Right atrium auricular region (tissue), 2 donors: ENCODE results near the gene ATG2A. TPM values are rescaled to one million over a fixed set of nuclear protein-coding genes. Genes with fewer than 3 reads are reported as not detected.

Experiments used
- DNase-seq: peaks from one replicate; pipeline ENCODE4 v3.0.0-alpha.2; 2019; ENCODE audit warnings: low spot score
- H3K27ac ChIP-seq, 2 donors: fragments of 200-600 bp; sonication (generic); 1 replicate in 1 of 2; 2 replicates in 1 of 2; pipeline ENCODE4 v1.5.1; 2016 to 2019
- H3K27me3 ChIP-seq, 2 donors: fragments of 200-600 bp; sonication (generic); one replicate each; pipeline versions ENCODE4 v1.5.1 to v1.6.0; 2017 to 2019
- H3K36me3 ChIP-seq: fragments of 200-600 bp; sonication (generic); one replicate; pipeline ENCODE4 v1.5.1; 2016
- H3K4me1 ChIP-seq, 2 donors: fragments of 200-600 bp; sonication (generic); one replicate each; pipeline versions ENCODE4 v1.5.1 to v1.6.0; 2017 to 2019
- H3K4me3 ChIP-seq, 2 donors: fragments of 200-600 bp; sonication (generic); 1 replicate in 1 of 2; 2 replicates in 1 of 2; pipeline ENCODE4 v1.5.1; 2017 to 2019; ENCODE audit warnings: mild to moderate bottlenecking in 1 of 2, moderate library complexity in 1 of 2
- H3K9me3 ChIP-seq, 2 donors: fragments of 200-600 bp; sonication (generic); one replicate each; pipeline ENCODE4 v1.5.1; 2019
- CTCF ChIP-seq, 2 donors: fragments of 200-600 bp; sonication (generic); IDR thresholded peaks; one replicate each; pipeline ENCODE4 v1.5.1; 2019; ENCODE audit warnings: antibody characterized with exemption in 2 of 2
- total RNA-seq, 2 donors: library from RNA; depleted of rRNA; stranded (reverse); fragments of >200 nt; gene quantifications; one replicate each; pipeline ENCODE4 v1.1.0, GENCODE V29; 2016

Gene ATG2A
- total RNA-seq, 2 donors from 2014 or later, result 16.0 to 24.1 TPM

GRCh38 chr11:64855596-64856304, 61.3 kb downstream of the ATG2A start:
- no peak for DNase-seq

DNA sequence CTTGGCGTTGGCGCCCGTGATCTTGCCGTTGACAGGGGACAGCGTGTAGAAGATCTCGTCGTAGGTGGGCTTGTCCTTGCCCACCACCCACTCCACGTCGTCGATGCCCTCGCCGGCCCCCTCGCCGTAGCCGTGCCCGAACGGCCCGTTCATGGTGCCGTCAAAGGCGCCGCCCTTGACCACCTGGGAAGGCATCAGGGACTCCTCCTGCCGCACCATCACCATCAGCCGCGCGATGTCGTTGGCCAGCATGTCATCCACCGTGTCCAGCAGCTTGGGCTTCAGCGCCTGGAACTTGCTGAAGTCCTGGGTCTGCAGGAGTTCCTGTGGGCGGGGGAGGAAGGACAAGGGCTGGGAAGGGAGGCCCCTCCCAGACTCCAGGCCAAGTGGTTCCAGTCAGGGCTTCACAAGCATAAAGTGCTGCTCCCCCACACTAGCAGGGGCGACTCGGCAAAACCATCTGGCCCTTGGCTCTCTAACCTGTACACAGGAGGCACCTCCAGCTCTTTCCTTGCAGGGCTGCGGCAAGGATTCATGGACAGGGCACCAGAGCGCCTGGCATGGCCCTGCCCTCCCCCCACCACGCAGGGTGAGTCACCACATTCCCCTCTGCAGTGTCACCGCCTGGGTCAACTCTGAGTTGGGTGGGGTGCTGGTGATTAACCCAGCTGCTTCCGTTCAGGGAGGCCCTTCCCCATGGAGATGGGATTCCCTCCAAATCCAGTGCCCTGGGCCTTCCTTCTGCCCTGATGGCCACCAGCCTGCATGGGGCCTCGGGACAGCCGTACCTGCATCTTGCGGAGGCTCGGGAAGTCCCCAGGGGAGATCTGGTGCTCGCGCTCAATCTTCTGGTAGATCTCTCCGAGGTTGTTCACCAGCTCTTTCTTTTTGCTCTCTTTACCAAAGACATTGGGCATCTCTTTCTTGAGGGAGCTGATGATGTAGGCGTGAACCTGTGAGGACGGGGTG, 62.2 kb downstream of the ATG2A start:
- Histone ChIP-seq H3K9me3 (no peaks in the 10 kb centered on the region), H3K27me3 (no peaks in the 10 kb centered on the region), H3K27ac (peak overlapping the region; percentile 72 to 87), H3K36me3 (peaks cover 35% of the 10 kb centered on the region), H3K4me3 (peak overlapping the region in 1 of 2 donors; percentile 7), H3K4me1 (peaks cover 7 to 100% of the 10 kb centered on the region in 2 donors)
- no peak for TF ChIP-seq CTCF (IDR thresholded peaks at IDR 0.05)
- peak; percentile 96 for DNase-seq

More at GRCh38 chr11:64855596-64856304, 61.3 kb downstream of the ATG2A start:
- Histone ChIP-seq H3K27me3 (no peaks in the 10 kb centered on the region), H3K4me1 (peaks cover 7 to 97% of the 10 kb centered on the region in 2 donors), H3K9me3 (no peaks in the 10 kb centered on the region), H3K4me3 (no peak overlapping the region), H3K36me3 (peaks cover 40% of the 10 kb centered on the region), H3K27ac (peak overlapping the region; percentile 72 to 87)
- no peak for TF ChIP-seq CTCF (IDR thresholded peaks at IDR 0.05)

DNA sequence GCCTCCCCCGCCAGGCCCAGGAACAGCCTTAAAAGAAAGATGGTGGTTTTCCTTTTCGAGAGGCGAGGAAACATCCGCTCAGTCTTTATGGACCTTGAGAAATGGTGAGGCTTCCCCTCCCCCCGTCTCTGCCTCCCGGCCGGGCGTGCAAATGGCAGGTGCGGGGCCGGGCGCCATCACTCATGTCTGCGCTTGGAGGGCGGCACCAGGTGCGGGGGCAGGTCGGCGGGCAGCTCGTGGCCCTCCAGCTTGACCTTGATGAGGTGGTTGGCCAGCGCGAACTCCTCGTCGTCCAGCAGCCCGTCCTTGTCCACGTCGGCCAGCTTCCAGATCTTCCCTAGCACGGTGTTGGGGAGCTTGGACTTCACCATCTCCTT, 62.9 kb downstream of the ATG2A start:
- Histone ChIP-seq H3K4me3 (no peak overlapping the region), H3K36me3 (peaks cover 29% of the 10 kb centered on the region), H3K4me1 (peaks cover 7 to 100% of the 10 kb centered on the region in 2 donors), H3K9me3 (no peaks in the 10 kb centered on the region), H3K27me3 (no peaks in the 10 kb centered on the region), H3K27ac (peak overlapping the region; percentile 72 to 87)
- TF ChIP-seq CTCF (IDR thresholded peaks at IDR 0.05), result no peak
- no peak for DNase-seq

GRCh38 chr11:64853709-64854108, 63.3 kb downstream of the ATG2A start:
- H3K9me3 ChIP-seq, result no peaks in the 10 kb centered on the region
- H3K36me3 ChIP-seq, result peaks cover 29% of the 10 kb centered on the region
- H3K4me1 ChIP-seq, result peaks cover 7 to 100% of the 10 kb centered on the region in 2 donors
- no peak overlapping the region for H3K4me3 ChIP-seq
- peak overlapping the region; percentile 72 to 87 for H3K27ac ChIP-seq
- DNase-seq, result no peak
- TF ChIP-seq CTCF (IDR thresholded peaks at IDR 0.05), result no peak
- no peaks in the 10 kb centered on the region for H3K27me3 ChIP-seq

GRCh38 chr11:64852804-64853509, 64.1 kb downstream of the ATG2A start:
- Histone ChIP-seq H3K27me3 (no peaks in the 10 kb centered on the region), H3K36me3 (peaks cover 29% of the 10 kb centered on the region), H3K4me3 (no peak overlapping the region), H3K27ac (peak overlapping the region; percentile 72 to 87), H3K4me1 (peaks cover 7 to 100% of the 10 kb centered on the region in 2 donors), H3K9me3 (no peaks in the 10 kb centered on the region)
- no peak for DNase-seq
- TF ChIP-seq CTCF (IDR thresholded peaks at IDR 0.05), result no peak
